ENCODE results near the gene TEKT5. TPM values are rescaled to one million over a fixed set of nuclear protein-coding genes. Genes with fewer than 3 reads are reported as not detected.

TEKT5 gene
- total and polyA plus RNA-seq, 2 experiments from 2014 or later, result not detected

DNA sequence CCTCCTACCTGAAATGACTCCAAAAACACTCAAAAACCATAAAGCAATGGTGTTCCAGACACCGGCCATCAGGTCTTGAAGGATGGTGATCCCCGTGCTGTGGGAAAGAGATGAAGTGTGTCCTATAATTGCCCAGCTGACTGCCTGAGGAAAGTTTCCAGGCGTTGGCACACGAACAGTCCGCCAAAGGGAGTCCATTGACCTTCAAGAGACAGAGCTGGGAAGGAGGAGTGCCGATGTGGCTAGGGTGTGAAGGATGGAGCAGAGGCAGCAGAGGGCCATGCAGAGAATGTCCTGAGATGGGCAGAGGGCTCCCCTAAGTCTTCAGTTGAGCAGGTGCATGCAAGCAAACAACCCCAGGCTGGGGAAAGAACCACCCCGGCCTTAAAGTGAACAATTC is 37.1 kb upstream of the TEKT5 start:
- no peaks in the 10 kb centered on the region for H3K9me3 ChIP-seq (ENCODE audit: low read depth)
- no peak overlapping the region for H3K4me3 ChIP-seq
- no peaks in the 10 kb centered on the region for H3K9me2 ChIP-seq (ENCODE audit: insufficient read depth)
- H3F3A ChIP-seq (ENCODE audit: insufficient read depth), result no peaks in the 10 kb centered on the region
- H3K79me2 ChIP-seq (ENCODE audit: insufficient read depth), result no peaks in the 10 kb centered on the region
- H4K20me1 ChIP-seq (ENCODE audit: insufficient read depth), result no peaks in the 10 kb centered on the region
- H3K36me3 ChIP-seq (ENCODE audit: low read depth), result no peaks in the 10 kb centered on the region
- H3K27ac ChIP-seq, result no peak overlapping the region
- TF ChIP-seq EZH2 (IDR thresholded peaks at IDR 0.05; ENCODE audit: insufficient read depth, poor library complexity, severe bottlenecking) (no peak), EZH2phosphoT487 (IDR thresholded peaks at IDR 0.05; ENCODE audit: insufficient read depth, low read depth) (no peak)
- no peak for DNase-seq
- no peak overlapping the region for H3K4me2 ChIP-seq (ENCODE audit: unreplicated experiment)
- no peaks in the 10 kb centered on the region for H3K27me3 ChIP-seq (replicated peaks; ENCODE audit: insufficient read depth)
- H3K9ac ChIP-seq, result no peak overlapping the region
- no peak overlapping the region for H2AFZ ChIP-seq
- 85% methylated on average over 7 of the region's 7 CpGs for WGBS, 2 experiments (ENCODE audit: low coverage in 1 of 2, low lambda C conversion rate in 2 of 2, missing lambda C conversion rate in 2 of 2)
- H3K4me1 ChIP-seq (ENCODE audit: insufficient read depth), result no peaks in the 10 kb centered on the region
- in situ Hi-C loops (cut with MboI), result loop anchor here (5.0 to 25.0 kb wide), 4 partner anchors 219 to 1794 kb away; no protein-coding TSS in a partner anchor

DNA sequence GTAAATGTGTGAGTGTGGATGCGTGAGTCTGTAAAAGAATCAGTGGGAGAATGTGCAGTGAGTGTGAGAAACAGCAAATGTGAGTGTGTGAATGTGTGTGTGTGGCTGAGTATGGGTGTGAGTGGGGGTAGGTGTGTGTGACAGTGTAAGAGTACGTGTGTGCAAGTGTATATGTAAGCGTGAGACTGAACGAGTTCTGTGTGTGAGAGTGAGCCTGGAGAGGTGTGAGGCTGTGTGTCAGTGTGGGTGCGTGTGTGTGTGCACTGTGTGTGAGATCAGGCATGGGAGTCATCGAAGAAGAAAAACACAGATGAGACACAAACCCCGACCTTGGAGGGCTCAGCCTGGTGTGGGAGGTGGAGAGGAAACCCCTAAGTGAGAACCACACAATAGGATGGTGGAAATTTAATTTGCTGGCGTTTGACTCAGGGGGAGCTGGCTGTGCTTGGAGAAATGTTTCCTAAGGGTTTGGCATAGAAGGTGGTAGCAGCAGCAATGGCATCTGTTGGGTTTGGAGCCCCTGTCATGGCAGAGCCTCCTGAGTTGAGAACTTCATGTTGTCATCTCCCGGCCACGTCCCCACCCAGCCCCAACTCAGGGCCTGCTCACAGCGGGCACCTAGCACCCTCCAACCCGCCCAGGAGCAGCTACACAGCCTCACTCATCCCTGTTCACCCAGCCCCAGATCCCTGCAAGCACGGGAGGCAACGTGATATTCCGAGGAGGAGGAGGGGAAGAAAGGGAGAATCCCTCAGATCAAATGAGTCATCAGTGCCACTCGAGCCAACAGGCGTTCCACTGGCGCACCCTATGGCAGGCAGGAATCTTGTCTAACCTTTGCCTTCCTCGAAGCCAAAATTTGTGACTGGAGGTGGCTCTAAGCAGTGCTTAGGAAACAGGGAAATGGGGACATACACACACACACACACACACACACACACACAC is 34.6 kb upstream of the TEKT5 start:
- H3K36me3 ChIP-seq (ENCODE audit: low read depth), result no peaks in the 10 kb centered on the region
- no peaks in the 10 kb centered on the region for H3K9me3 ChIP-seq (ENCODE audit: low read depth)
- no peaks in the 10 kb centered on the region; the same call in 1 of the 2 replicates for H3K27me3 ChIP-seq (replicated peaks; ENCODE audit: insufficient read depth)
- H3K4me3 ChIP-seq, result no peak overlapping the region
- H3K4me2 ChIP-seq (ENCODE audit: unreplicated experiment), result no peak overlapping the region
- no peak for TF ChIP-seq EZH2phosphoT487 (IDR thresholded peaks at IDR 0.05; ENCODE audit: insufficient read depth, low read depth)
- no peaks in the 10 kb centered on the region for H3F3A ChIP-seq (ENCODE audit: insufficient read depth)
- H3K27ac ChIP-seq, result no peak overlapping the region
- no peaks in the 10 kb centered on the region for H3K9me2 ChIP-seq (ENCODE audit: insufficient read depth)
- DNase-seq, result peak; percentile 67
- H3K9ac ChIP-seq, result no peak overlapping the region
- in situ Hi-C loops (cut with MboI), result loop anchor here (5.0 to 25.0 kb wide), 4 partner anchors 217 to 1792 kb away; no protein-coding TSS in a partner anchor
- no peaks in the 10 kb centered on the region for H4K20me1 ChIP-seq (ENCODE audit: insufficient read depth)
- H3K4me1 ChIP-seq (ENCODE audit: insufficient read depth), result no peaks in the 10 kb centered on the region
- H3K79me2 ChIP-seq (ENCODE audit: insufficient read depth), result no peaks in the 10 kb centered on the region
- no peak overlapping the region for H2AFZ ChIP-seq
- 60 to 72% methylated on average over 19 of the region's 19 CpGs for WGBS, 2 experiments (ENCODE audit: low coverage in 1 of 2, low lambda C conversion rate in 2 of 2, missing lambda C conversion rate in 2 of 2)

DNA sequence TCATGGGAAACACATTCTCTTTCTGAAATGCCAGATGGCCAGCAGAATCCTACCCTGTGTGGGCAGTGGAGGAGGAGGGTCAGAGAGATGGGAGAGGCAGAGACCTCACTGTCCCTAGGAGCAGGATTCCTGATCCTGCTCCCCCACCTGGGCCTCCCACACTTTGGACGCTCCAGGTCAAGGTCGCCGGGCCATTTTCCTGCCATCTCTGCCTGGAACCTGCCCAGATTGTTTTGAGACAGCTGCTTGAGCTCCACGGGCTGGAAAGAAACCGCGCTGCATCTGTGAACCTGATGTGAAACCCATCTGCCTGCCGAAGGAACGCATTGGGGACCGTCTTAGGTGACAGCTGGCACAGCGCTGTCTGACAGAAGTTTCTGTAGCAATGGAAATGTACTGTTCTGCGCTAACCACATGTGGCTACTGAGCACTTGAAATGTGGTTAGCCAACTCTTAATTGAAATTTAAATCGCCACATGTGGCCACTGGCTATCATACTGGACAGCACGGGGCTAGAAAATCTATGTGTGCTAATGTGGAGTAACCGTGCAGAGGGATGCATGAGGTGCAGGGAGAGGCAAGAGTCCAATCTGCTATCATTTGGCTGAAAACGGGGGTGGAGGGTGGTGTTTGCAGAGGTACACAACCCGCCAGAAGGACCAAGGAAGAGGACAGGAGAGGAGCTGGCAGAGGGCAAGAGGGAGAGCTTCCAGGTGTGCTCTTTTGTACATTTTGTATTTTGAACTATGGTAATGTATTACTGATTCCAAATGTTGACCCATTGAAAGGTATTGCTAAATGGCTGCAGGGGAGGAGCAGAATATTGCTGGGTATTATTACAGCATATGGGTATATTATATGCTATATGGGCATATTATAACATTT is 33.5 kb upstream of the TEKT5 start:
- Histone ChIP-seq H3K9me2 (ENCODE audit: insufficient read depth) (no peaks in the 10 kb centered on the region), H3K4me2 (ENCODE audit: unreplicated experiment) (no peak overlapping the region), H3K79me2 (ENCODE audit: insufficient read depth) (no peaks in the 10 kb centered on the region), H3K4me1 (ENCODE audit: insufficient read depth) (no peaks in the 10 kb centered on the region), H3K9ac (no peak overlapping the region), H4K20me1 (ENCODE audit: insufficient read depth) (no peaks in the 10 kb centered on the region), H3K36me3 (ENCODE audit: low read depth) (no peaks in the 10 kb centered on the region), H2AFZ (no peak overlapping the region), H3K9me3 (ENCODE audit: low read depth) (no peaks in the 10 kb centered on the region), H3F3A (ENCODE audit: insufficient read depth) (no peaks in the 10 kb centered on the region), H3K27ac (no peak overlapping the region), H3K27me3 (replicated peaks; ENCODE audit: insufficient read depth) (no peaks in the 10 kb centered on the region; the same call in 1 of the 2 replicates), H3K4me3 (no peak overlapping the region)
- no peak for DNase-seq
- TF ChIP-seq EZH2 (IDR thresholded peaks at IDR 0.05; ENCODE audit: insufficient read depth, poor library complexity, severe bottlenecking), result no peak
- TF ChIP-seq EZH2phosphoT487 (IDR thresholded peaks at IDR 0.05; ENCODE audit: insufficient read depth, low read depth), result no peak
- WGBS, 2 experiments (ENCODE audit: low coverage in 1 of 2, low lambda C conversion rate in 2 of 2, missing lambda C conversion rate in 2 of 2), result 33 to 44% methylated on average over 16 of the region's 16 CpGs
- in situ Hi-C loops (cut with MboI), result loop anchor here (25.0 kb wide), 2 partner anchors 1591 to 1791 kb away; no protein-coding TSS in a partner anchor

DNA sequence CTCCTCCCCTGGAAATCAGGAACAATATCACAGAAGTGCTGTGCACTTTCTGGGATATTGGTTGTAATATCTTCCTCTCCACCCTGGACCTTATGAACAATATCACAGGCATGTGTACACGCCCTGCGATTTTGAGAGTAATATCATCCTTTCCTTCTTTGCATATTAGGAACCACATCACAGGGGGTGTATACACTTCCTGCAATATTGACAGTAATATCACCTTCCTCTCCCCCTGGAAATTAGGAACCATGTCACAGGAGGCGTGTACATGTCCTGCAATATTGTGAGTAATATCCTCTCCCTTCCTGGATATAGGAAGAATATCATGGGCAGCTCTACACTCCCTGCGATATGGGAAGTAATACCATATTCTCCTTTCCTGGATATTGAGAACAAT is 14.2 kb upstream of the TEKT5 start:
- no peaks in the 10 kb centered on the region for H3K9me2 ChIP-seq (ENCODE audit: insufficient read depth)
- no peaks in the 10 kb centered on the region for H3K79me2 ChIP-seq (ENCODE audit: insufficient read depth)
- no peaks in the 10 kb centered on the region for H4K20me1 ChIP-seq (ENCODE audit: insufficient read depth)
- 62% methylated on average over 4 of the region's 4 CpGs for WGBS, 2 experiments (ENCODE audit: low coverage in 1 of 2, low lambda C conversion rate in 2 of 2, missing lambda C conversion rate in 2 of 2)
- no peaks in the 10 kb centered on the region for H3F3A ChIP-seq (ENCODE audit: insufficient read depth)
- TF ChIP-seq EZH2phosphoT487 (IDR thresholded peaks at IDR 0.05; ENCODE audit: insufficient read depth, low read depth) (no peak), EZH2 (IDR thresholded peaks at IDR 0.05; ENCODE audit: insufficient read depth, poor library complexity, severe bottlenecking) (no peak)
- in situ Hi-C loops (cut with MboI), result no loop called here
- H3K4me3 ChIP-seq, result no peak overlapping the region
- no peak overlapping the region for H3K27ac ChIP-seq
- no peak overlapping the region for H3K4me2 ChIP-seq (ENCODE audit: unreplicated experiment)
- H3K36me3 ChIP-seq (ENCODE audit: low read depth), result no peaks in the 10 kb centered on the region
- no peak overlapping the region for H3K9ac ChIP-seq
- H2AFZ ChIP-seq, result no peak overlapping the region
- no peaks in the 10 kb centered on the region for H3K9me3 ChIP-seq (ENCODE audit: low read depth)
- no peaks in the 10 kb centered on the region for H3K4me1 ChIP-seq (ENCODE audit: insufficient read depth)
- DNase-seq, result no peak
- no peaks in the 10 kb centered on the region; the same call in 1 of the 2 replicates for H3K27me3 ChIP-seq (replicated peaks; ENCODE audit: insufficient read depth)
